ENCODE data around the gene CD109.

CD109 gene

GRCh38 chr6:73857341-73857890 is 161.4 kb downstream of the CD109 start:
- DNase-seq (ENCODE audit: low read depth in 2 of 2): no peak

GRCh38 chr6:73858376-73858775 is 162.4 kb downstream of the CD109 start:
- no peak for DNase-seq (ENCODE audit: low read depth in 2 of 2)

- no peak for DNase-seq (ENCODE audit: low read depth in 2 of 2)
Measured at GRCh38 chr6:73860303-73860702, 164.3 kb downstream of the CD109 start.

GRCh38 chr6:73866305-73866704 is 170.3 kb downstream of the CD109 start:
- no peak for DNase-seq (ENCODE audit: low read depth in 2 of 2)

DNA sequence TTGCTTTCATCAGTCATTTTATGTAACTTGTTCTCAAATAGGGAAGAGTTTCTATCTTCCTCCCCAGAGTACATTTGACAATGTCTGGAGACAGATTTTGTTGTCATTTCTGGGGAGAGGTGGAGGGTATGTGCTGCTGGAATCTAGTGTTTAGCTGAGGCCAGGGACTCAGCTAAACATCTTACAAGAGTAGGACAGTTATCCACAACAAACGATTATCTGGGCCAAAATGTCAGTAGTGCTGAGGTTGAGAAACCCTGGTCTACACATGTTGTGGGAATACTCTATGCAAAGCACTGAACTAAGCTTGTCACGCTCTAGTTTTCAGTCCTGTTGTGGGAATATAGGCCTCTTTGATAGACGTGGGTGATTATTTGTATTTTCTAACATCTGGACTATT is 171.4 kb downstream of the CD109 start:
- no peak for DNase-seq (ENCODE audit: low read depth in 2 of 2)

DNA sequence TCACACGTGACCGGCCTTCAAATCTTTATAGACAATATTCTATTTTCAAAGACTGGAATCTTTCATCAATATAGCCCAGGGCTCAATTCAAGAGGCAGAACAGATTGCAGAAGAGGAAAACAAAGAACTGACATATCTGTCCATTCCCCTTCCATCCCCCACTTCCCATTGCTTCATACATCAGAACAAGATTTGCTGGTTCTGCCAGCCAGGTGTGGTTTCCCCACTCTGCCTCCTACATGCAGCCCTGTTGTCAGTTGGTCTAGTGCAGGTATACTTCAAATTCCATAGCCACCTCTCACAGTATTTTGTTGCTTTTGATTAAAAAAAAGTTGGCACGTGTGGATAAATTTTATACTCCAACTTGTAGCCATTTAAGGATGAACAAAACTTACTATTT is 174.9 kb downstream of the CD109 start:
- no peak for DNase-seq (ENCODE audit: low read depth in 2 of 2)

GRCh38 chr6:73873081-73873480 is 177.1 kb downstream of the CD109 start:
- no peak for DNase-seq (ENCODE audit: low read depth in 2 of 2)

Measured in stimulated activated CD4-positive, alpha-beta T cell treated with anti-CD3 and anti-CD28 coated beads, Interleukin-12 subunit alpha, Interleukin-12 subunit beta, amount 100 ng/mL, for 24 hours (primary cell).